Neutrophil (primary cell): ENCODE data around the gene TLE7.

ENCODE experiments used
- H3K27ac ChIP-seq: fragments of 200-600 bp; sonication (generic); 2 replicates; pipeline ENCODE4 v1.5.1; 2016; ENCODE audit warnings: mild to moderate bottlenecking, moderate library complexity
- H3K27me3 ChIP-seq: fragments of 200-600 bp; sonication (generic); 2 replicates; pipeline ENCODE4 v1.6.0; 2016; ENCODE audit warnings: mild to moderate bottlenecking
- H3K36me3 ChIP-seq: fragments of 200-600 bp; sonication (generic); 2 replicates; pipeline ENCODE4 v1.5.1; 2017
- H3K4me1 ChIP-seq, 2 experiments: fragments of 200-600 bp in 1 of 2; sonication (generic) in 1 of 2; 1 replicate in 1 of 2; 2 replicates in 1 of 2; pipeline versions ENCODE4 v1.5.1 to v1.6.1; 2013 to 2016; ENCODE audit warnings: low read depth in 1 of 2, low read length in 1 of 2, mild to moderate bottlenecking in 1 of 2, moderate library complexity in 1 of 2; ENCODE audit not compliant: control insufficient read depth in 1 of 2, insufficient read depth in 1 of 2
- H3K4me3 ChIP-seq, 2 experiments: fragments of 200-600 bp in 1 of 2; sonication (generic) in 1 of 2; 1 replicate in 1 of 2; 2 replicates in 1 of 2; pipeline ENCODE4 v1.5.1; 2013 to 2016; ENCODE audit warnings: low read depth in 1 of 2, low read length in 1 of 2, mild to moderate bottlenecking in 1 of 2, moderate library complexity in 1 of 2
- H3K9me3 ChIP-seq: fragments of 200-600 bp; sonication (generic); 2 replicates; pipeline ENCODE4 v1.5.1; 2016
- TF ChIP-seq, protein P1 (sequence below): fragments of 200-600 bp; sonication (generic); IDR thresholded peaks from 2 replicates; pipeline ENCODE4 v1.5.1; 2016; ENCODE audit warnings: antibody characterized with exemption

Gene TLE7

GRCh38 chr16:71440669-71441347 lies 1.0 kb downstream of the TLE7 start:
- TF ChIP-seq, protein P1, sequence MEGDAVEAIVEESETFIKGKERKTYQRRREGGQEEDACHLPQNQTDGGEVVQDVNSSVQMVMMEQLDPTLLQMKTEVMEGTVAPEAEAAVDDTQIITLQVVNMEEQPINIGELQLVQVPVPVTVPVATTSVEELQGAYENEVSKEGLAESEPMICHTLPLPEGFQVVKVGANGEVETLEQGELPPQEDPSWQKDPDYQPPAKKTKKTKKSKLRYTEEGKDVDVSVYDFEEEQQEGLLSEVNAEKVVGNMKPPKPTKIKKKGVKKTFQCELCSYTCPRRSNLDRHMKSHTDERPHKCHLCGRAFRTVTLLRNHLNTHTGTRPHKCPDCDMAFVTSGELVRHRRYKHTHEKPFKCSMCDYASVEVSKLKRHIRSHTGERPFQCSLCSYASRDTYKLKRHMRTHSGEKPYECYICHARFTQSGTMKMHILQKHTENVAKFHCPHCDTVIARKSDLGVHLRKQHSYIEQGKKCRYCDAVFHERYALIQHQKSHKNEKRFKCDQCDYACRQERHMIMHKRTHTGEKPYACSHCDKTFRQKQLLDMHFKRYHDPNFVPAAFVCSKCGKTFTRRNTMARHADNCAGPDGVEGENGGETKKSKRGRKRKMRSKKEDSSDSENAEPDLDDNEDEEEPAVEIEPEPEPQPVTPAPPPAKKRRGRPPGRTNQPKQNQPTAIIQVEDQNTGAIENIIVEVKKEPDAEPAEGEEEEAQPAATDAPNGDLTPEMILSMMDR: no peak
- Histone ChIP-seq H3K27ac (no peak overlapping the region), H3K4me3 (no peak overlapping the region), H3K9me3 (no peaks in the 10 kb centered on the region), H3K4me1 (no peaks in the 10 kb centered on the region), H3K27me3 (peaks cover 12% of the 10 kb centered on the region), H3K36me3 (no peaks in the 10 kb centered on the region)

DNA sequence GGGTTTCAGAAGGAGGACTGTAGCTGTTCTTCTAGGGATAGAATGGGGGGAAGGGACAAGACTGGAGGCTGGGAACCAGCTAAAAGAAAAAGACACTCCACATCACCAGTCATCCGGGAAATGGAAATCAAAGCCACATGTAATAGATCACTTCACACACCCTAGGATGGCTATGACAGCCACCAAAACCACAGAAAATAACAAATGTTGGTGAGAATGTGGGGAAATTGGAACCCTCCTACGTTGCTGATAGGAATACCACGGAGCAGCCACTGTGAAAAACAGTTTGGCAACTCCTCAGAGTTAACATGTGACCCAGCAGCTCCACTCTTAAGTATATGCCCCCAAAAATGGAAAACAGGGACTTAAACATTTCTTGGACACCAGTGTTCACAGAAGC lies 2.3 kb downstream of the TLE7 start:
- Histone ChIP-seq H3K27me3 (peaks cover 12% of the 10 kb centered on the region), H3K4me3 (no peak overlapping the region), H3K9me3 (no peaks in the 10 kb centered on the region)

DNA sequence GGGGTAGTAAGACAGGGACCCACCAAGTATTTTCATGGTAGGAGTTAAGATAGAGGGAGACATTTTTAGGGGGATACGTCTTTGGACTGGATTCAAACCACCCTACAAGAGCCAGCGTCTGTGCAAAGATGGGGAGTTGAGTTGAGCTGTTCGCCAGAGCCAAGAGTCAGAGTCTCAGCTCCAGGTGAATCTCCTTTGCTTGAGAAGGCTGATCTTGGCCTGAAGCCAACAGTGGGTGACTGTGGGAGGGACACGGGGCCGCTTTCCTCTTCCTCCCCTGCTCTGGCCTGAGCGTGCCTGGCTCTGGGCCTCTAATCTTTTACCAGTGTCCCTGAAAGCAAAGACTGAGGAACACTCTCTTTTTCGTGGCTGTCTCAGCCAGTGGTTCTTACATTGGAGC lies 5.4 kb downstream of the TLE7 start:
- H3K27ac ChIP-seq: no peak overlapping the region
- no peaks in the 10 kb centered on the region for H3K36me3 ChIP-seq
- TF ChIP-seq, protein P1: no peak
- H3K27me3 ChIP-seq: peaks cover 12% of the 10 kb centered on the region
- H3K4me1 ChIP-seq: no peaks in the 10 kb centered on the region
- no peak overlapping the region for H3K4me3 ChIP-seq
- H3K9me3 ChIP-seq: no peaks in the 10 kb centered on the region

More for the DNA sequence above, 2.3 kb downstream of the TLE7 start:
- TF ChIP-seq, protein P1: no peak
- Histone ChIP-seq H3K27ac (no peak overlapping the region), H3K36me3 (no peaks in the 10 kb centered on the region), H3K4me1 (no peaks in the 10 kb centered on the region)

- Histone ChIP-seq H3K27ac (no peak overlapping the region), H3K4me1 (no peaks in the 10 kb centered on the region), H3K9me3 (no peaks in the 10 kb centered on the region), H3K27me3 (peaks cover 15% of the 10 kb centered on the region), H3K36me3 (no peaks in the 10 kb centered on the region), H3K4me3 (no peak overlapping the region)
- TF ChIP-seq, protein P1: no peak
Measured at GRCh38 chr16:71432906-71433305, 8.9 kb downstream of the TLE7 start.

DNA sequence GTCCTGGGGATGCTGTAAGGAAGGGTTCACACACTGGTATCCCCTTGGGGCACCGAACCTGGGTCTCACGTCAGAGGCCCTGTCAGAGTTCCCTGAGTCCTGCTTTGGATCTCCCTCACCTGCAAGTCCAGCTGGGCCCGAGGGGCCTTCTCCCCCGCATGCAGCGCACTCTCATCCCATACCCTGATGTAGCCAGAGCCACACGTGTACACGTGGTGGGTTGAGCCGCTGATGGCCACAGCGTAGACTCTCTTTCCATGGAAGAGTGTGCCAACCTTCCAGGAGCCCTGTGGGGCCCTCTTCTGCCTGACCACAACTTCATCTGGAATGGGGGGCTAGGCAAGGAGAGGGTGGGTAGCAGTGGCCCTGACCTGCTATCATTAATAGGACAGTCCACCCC lies 9.9 kb downstream of the TLE7 start:
- Histone ChIP-seq H3K27me3 (peaks cover 24% of the 10 kb centered on the region), H3K9me3 (no peaks in the 10 kb centered on the region), H3K4me1 (no peaks in the 10 kb centered on the region), H3K4me3 (no peak overlapping the region), H3K27ac (no peak overlapping the region), H3K36me3 (no peaks in the 10 kb centered on the region)
- TF ChIP-seq, protein P1: no peak
